Middle frontal gyrus (tissue), 1 donor: ENCODE data around the gene MYOD1.

Experiments
- DNase-seq: peaks from one replicate; pipeline ENCODE4 v3.0.0-alpha.2; 2015; ENCODE audit warnings: low spot score; ENCODE audit errors: extremely low spot score

MYOD1 gene

GRCh38 chr11:17769218-17769617 is 49.8 kb downstream of the MYOD1 start:
- DNase-seq, result no peak

- DNase-seq, result no peak
These were observed 50.8 kb downstream of the MYOD1 start for GRCh38 chr11:17770048-17770652.

GRCh38 chr11:17770917-17771316 is 51.5 kb downstream of the MYOD1 start:
- no peak for DNase-seq

GRCh38 chr11:17771415-17771814 is 52.0 kb downstream of the MYOD1 start:
- no peak for DNase-seq
